Measurements from ENCODE around the gene SORT1.
"Not testable (repeated sequence)": the region's sequence is repeated elsewhere in the genome, so short reads cannot be mapped to it uniquely, and the experiment has no call there.

Gene SORT1

GRCh38 chr1:109373696-109374095 is 24.0 kb downstream of the SORT1 start:
- not testable (repeated sequence) for DNase-seq

DNA sequence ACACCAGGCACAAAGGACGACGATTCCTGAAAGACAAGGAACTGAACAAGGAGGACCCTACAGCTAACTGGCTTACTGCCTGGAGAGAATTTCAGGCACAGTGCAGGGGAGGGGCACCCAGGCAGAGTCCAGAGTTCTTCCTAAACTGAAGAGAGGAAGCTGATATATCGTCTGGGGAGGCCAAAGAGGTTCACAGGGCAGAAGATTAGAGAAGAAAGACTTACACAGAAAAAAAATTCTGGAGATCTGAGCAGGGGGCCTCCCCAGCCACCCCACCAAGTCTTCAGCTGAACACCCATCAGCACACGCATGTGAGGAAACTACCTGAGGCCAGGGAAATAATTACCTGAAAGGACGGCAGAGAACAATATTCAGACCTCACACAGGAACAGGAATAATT is 24.6 kb downstream of the SORT1 start:
- no peak for DNase-seq

DNA sequence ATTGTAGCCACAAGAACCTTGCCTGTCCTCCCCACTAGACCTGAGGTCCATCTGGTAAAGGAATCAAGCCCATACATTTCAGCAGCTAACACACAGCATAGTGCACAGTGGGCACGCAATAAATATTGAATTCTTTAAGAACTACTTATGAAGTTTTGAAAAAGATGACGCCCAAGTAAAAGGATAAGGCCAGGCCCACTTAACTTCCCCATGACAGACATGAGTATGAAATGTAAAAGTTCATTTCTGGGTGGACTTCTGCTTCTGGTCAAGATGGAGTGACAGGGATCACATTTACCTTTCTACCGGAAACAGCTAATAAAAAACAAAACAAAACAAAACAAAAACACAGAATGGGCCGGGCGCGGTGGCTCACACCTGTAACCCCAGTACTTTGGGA is 25.4 kb downstream of the SORT1 start:
- no peak for DNase-seq

- no peak for DNase-seq
These were observed 26.4 kb downstream of the SORT1 start for GRCh38 chr1:109371341-109371739.

DNA sequence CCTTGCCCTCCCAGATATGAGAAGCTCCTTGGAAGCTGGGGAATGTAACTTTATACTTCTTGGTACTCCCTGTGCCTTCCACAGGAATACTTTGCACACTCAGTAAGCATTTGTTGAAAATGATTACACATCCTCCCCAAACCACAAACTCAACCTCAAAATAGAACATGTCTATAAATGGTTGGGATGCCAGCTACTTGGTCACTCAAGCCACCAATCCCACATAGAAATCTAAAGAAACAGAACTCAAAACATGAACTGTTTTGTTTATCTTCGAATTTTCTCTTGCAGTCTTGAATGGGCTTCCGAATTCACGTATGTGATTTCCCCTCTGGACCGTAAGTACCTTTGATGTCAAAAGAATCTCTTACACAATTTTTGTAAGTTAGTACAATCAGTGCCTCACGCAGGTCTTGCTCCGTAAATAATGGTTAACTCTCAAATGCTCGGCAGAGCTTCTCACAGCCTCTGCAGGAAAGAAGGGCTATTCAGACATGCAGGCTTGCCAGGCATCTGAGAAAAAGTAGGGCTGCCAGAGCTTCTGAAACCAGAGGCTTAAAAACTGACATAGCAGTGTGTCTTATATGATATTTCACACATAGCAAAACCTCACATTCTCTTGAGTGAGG is 26.9 kb downstream of the SORT1 start:
- DNase-seq: no peak

DNA sequence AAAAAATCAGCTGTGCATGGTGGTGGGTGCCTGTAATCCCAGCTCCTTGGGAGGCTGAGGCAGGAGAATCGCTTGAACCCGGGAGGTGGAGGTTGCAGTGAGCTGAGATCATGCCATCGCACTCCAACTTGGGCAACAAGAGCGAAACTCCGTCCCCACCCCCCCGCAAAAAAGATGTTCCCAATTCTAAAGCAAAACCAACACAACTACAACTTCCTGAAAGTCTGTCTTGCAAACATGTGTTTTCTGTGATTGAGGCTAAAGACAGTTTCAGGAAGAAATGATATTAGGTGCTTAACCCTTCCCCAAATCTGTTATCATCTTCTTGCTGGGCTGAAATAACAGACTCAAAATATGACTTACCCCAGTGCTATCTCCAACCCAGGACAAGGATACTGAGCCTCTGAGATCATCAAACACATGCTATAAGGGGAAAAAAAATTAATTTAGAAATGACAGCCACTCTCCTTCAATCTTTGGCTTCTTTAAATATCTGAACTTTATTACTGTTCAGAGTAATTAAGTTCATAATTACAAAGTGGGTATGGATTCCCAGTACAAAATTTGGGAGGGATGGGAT is 28.5 kb downstream of the SORT1 start:
- DNase-seq: no peak

DNA sequence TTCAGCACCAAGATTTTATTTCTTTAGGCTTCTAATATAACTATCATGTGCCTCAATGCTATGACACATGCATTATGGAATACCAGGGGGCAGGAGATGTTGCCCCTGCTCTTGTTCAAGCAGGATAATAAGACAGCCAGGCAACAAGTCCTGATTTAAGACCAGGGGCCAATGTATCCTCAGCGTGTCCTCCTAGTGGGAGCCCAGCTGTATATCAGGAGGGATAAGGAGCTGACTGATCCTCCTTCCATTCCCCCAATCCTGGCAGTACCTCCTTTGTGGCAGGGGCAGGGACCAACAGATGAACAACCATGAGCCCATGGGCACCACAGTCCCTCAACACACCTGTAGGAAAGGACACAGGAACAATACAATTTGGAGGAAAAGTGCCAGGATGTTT is 29.3 kb downstream of the SORT1 start:
- no peak for DNase-seq

DNA sequence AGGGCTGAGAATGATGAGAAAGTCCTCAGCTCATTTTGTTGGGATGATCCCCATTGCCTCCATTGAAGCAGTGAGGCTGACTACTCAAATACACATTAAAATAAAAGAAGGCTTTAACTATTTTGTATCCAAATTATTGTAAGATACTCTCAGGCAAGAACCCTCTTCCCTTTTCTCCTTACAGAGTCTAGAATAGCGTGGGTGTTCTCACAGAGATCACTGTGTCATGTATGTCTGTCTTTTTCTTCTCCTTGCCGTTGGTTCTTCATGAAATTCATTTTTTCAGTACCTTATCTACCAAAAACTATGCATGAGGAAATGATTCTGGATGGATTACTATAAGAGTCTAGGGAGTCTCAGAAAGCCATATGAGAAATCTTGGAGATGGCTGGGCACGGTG is 30.1 kb downstream of the SORT1 start:
- no peak for DNase-seq

GRCh38 chr1:109365642-109366204 is 32.0 kb downstream of the SORT1 start:
- DNase-seq: no peak

GRCh38 chr1:109361649-109362048 is 36.1 kb downstream of the SORT1 start:
- no peak for DNase-seq

DNA sequence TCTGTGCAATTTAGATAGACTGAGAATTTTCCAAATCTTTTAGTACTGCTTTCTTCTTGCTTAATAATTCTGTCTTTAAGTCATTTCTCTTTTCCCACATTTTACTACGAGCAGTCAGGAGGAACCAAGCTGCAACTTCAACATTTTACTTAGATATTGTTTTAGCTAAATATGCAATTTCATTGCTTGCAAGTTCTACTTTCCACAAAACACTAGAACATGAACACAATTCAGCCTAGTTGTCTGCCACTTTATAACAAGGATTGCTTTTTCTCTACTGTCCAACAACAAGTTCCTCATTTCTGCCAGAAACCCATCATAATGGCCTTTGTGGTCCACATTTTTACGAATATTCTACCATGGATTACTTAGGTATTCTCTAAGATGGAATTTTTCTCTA is 36.6 kb downstream of the SORT1 start:
- no peak for DNase-seq

DNA sequence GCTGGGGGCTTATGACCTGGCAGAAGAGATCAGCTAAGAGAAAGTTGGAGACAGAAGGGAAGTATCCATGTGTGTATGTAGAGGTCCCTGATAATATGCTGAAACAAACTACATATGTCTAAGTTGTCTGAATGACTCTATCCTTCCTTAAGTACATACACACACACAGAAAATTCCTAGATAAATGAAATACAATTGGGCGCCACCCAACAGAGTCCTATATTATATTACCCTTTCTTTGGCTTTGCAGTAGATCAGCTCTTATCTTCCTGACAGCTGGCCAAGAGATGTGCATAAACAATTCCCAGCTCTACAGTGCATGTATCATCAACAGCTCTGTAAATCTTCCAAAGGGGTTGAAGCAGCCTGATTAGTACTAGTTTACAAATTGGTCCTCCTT is 40.1 kb downstream of the SORT1 start:
- DNase-seq: no peak

- no peak for DNase-seq
These were observed 40.8 kb downstream of the SORT1 start for GRCh38 chr1:109356915-109357314.

DNA sequence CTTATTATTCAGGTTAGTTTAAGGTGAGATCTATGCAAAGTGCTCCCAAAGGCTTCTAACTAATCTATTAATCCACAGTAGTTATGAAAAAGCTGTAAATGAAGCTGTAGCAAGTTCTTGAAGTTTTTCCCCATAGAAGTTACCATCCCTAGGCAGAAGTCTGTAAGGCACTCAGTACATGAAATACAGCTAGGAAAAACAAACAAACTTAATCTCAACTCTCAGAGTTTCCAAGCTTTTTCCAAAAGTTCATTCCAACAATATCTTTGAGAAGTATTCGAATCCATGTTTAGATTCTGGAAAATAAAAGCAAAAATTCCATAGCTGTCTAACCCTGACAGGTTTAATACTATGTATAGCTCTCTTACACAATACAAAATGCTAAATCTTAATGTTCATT is 41.2 kb downstream of the SORT1 start:
- no peak for DNase-seq

DNA sequence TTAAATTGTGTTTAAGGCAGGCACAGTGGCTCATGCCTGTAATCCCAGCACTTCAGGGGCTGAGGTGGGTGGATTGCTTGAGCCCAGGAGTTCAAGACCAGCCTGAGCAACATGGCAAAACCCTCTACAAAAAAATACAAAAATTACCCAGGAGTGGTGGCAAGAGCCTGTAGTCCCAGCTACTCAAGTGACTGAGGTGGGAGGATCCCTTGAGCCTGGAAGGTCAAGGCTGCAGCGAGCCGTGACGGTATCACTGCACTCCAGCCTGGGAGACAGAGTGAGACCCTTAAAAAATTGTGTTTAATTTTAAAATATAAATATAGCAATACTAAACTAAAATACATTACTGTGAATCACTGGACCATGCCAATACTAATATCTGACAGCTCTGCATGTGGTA is 42.8 kb downstream of the SORT1 start:
- no peak for DNase-seq

DNA sequence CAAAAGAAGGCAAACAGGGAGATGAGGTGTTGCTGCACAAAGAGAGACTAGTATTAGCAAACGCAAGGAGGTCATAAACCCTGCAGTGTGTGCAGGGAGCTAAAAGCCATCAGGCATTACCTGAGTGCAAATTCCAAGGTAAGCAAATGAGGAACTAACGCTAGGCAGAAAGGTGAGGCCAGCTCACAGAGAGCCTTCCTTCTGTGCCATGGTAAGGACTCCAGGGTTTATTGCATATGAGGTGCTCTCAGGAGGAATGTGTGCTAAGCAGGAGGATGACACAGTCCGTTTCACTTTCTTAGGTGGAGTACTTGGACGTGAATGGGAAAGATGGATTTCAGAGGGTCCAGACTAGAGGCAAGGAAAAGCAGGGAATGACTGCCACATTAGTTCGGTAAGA is 46.3 kb downstream of the SORT1 start:
- no peak for DNase-seq

DNA sequence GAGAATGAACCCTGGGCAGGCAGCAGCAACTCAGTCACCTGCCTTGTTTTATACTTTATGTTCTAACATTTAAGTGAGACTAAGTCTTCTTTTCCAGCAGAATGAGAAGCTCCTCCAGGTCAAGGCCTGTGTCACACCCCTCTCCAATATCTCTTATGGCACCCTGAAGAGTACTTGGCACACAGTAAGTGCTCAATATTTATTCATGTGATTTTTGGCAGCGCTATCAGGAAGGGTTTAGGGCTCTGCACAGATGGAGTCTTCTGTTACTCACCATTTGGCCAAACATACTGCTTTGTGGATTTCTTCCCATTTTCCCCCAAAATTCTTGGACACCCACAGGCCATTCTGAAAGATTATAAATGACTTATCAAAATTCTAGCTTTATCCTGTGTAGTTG is 47.1 kb downstream of the SORT1 start:
- DNase-seq: no peak

DNA sequence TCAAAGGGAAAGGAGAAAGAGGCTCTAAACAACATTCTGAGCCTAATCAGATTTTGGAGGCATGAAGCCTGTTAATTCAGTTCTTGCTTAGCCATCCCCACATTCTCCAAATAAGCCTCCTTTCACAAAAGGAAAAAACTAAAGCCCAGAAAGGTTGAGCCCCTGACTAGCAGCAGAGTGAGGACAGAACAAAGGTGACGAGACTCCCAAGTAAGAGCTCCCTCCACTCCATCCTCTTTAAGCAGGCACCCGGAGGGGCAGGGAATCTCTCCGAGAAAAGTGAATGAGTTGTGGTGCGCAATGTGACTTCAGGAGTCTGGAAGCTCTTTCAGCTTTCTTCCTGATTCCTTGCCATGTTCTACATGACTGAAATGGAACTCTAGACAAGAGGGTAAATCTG is 47.5 kb downstream of the SORT1 start:
- no peak for DNase-seq

DNA sequence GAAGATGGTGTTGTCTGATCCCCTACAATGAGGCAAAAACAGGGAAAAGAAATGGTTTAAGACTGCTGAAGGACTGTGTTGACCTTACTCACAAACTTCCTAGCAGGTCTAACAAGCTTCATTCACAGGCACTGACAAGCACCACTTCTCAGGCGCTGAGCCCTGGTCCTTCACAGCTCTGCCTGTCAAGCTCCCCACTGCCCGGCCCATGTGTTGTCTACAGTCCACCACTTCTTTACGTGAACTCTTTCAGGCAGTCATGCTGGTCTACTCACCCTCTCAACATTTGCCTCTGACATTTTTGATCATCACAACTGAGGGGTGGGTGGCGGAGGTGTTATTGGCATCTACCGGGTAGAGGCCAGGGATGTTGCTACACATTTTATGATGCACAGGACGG is 50.2 kb downstream of the SORT1 start:
- no peak for DNase-seq

DNA sequence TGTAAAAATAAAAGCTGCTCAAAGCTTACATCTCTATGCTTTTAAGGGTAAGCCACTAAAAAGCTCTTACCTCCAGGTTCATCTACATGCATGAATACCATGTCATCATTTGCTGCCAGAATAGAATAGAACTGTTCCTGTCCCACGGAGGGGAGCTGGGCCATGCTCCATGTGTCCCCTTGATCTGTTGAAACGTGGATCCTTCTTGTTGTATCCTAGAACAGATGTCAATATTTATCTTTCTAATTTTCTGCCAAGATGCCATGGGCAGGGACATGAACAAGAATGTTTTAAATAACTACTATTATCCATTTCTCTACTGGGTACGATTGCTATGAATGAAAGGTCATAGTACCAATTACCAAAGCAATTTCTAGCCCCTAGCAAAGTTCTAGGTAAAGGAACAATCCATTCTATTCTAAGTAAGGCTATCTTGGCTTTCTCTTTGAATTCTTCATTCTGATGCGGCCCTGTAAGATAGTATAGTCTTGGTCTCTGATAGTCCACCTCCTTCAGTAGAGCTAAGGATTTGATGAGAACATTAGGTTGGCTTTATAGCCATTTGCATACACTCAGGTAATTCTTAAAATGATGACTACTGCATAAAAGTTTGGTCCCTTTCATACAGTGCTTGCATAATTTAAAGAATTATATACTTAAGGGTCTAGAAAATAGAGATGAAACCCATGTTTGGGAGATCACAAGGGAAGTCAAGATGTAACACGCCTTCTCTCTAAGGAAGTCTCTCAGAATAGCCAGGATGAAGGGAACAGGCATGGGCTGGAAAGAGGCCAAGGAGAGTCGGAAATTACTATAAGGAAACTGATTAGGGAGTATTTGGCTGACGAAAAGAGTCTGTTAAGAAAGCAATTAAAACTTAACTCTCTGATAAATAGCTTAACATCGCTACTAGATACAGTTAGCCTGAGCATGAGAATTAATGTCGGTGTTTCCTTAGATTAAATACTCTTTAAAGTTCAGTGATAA is 55.5 kb downstream of the SORT1 start:
- DNase-seq: no peak

DNA sequence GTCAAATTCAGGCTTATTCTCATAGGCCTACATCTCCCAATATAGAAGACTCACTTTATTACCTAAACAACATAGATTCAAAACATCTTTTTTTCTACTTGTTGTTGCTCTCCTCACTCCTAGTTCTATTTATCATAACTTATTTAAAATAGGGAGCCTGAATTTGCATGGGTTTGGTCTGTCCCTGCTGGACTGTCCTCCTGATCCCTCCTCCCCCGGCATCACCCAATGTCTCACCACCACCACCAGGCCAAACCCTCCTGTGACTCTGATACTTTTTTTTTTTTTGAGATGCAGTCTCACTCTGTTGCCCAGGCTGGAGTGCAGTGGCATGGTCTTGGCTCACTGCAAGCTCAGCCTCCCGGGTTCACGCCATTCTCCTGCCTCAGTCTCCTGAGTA is 59.1 kb downstream of the SORT1 start:
- DNase-seq: no peak

- no peak for DNase-seq
These were observed 59.6 kb downstream of the SORT1 start for GRCh38 chr1:109338091-109338490.

- no peak for DNase-seq
These were observed 62.6 kb downstream of the SORT1 start for GRCh38 chr1:109335091-109335490.

GRCh38 chr1:109331113-109331512 is 66.6 kb downstream of the SORT1 start:
- DNase-seq: no peak
